HuH-7.5 (cell line): ENCODE data around the gene ZNF749.

Source experiments
- DNase-seq: peaks from one replicate; pipeline ENCODE4 v3.0.0; 2011; ENCODE audit warnings: low spot score

ZNF749 gene

GRCh38 chr19:57435062-57435978, at the start of gene ZNF749:
ZNF749 (plus strand) TSS chr19:57435325; CDS start chr19:57435579, 254 bp downstream.
- peak; percentile 89 for DNase-seq

DNA sequence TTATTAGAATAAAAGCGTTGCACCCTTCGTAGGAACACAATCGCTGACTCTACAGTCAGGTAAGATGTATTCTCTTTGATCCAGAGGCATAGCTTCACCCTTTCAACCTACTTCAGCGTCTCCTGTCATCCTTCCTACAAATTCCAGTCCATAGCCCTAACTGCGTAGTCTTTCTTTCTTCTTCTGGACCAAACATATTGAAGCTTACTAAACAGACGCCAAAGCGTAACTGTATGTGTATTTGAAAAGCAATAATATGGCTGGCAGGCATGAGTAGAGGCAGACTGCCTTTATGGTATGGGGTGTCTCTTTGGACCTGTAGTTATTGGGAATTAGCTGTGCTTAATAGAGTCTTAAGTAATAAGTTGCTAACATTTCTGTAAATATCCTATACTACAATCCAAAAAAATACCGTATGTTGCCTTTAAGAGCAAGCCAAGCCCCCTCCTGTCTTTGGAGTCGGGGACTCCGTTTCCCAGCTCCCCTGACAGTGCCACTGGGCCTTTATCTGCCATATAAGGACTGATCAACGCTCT, 45.9 kb upstream of the ZNF749 start:
- DNase-seq: no peak

DNA sequence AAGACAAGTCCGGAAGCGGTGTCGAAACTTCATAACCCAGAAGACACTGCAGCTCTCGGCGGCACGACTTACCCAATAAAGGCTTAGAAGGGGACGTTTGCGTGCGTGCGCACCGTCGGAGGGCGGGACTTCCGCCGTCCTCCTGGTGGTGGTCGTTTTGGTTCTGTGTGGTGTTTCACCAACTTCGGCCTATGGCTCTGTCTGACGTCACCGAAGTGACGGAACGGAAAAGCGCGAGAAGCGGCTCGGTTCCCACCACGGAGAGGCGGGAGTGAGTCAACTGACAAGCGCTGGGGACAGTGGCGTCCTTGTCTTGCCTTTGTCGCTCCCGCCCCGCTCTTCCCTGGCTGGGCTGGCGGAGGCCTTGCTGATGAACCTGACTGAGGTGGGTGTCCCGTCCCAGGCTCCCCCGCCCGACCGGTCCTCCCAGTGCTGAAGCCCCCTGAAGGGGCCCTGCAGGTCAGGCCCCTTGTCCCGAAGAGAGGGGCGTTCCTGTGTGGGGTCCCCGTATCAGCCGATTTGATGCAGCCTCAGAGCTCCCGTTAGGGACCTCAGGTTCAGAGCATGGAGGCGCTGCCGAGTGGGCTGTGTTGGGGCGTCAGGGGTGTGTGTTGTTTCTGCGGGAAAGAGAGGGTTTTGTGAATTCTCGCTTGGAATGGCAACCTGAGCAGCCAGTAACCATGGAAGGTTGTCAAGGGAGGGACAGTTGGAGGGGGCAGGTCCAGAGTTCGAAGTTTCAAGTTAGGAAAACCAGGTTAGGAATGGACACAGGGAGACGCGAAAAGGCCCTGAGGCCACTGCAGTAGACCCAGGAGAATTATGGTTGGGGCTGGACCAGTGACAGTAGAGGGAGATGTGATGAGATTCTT, 45.2 kb upstream of the ZNF749 start, which contains the start of gene ZNF548:
ZNF548 (plus strand) TSS at position 125 of the 869 bp plus-strand sequence; CDS start at position 371, 246 bp downstream.
- peak; percentile 81 for DNase-seq

DNA sequence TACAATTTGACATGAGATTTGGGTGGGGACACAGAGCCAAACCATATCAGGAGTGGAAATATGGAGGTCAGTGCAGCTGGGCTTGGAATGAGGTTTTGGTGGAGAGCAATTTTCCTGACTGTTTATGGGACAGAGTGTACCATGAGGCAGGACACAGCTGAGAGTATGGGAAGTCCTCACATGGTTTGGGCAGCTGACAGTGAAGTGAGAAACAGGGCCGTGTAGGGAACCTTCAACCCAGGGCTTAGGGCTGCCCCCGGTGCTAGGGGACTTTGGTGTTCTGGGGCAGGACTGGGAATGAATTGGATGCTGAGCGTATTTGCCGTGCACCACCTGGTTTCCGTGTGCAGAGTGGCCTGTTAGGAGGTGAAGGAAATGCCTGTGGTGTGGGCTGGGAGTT, 39.4 kb upstream of the ZNF749 start:
- DNase-seq: no peak

DNA sequence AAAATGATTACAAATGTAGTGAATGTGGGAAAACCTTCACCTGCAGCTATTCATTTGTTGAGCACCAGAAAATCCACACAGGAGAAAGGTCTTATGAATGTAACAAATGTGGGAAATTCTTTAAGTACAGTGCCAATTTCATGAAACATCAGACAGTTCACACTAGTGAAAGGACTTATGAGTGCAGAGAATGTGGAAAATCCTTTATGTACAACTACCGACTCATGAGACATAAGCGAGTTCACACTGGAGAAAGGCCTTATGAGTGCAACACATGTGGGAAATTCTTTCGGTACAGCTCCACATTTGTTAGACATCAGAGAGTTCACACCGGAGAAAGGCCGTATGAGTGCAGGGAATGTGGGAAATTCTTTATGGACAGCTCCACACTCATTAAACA, 36.3 kb upstream of the ZNF749 start:
- no peak for DNase-seq

DNA sequence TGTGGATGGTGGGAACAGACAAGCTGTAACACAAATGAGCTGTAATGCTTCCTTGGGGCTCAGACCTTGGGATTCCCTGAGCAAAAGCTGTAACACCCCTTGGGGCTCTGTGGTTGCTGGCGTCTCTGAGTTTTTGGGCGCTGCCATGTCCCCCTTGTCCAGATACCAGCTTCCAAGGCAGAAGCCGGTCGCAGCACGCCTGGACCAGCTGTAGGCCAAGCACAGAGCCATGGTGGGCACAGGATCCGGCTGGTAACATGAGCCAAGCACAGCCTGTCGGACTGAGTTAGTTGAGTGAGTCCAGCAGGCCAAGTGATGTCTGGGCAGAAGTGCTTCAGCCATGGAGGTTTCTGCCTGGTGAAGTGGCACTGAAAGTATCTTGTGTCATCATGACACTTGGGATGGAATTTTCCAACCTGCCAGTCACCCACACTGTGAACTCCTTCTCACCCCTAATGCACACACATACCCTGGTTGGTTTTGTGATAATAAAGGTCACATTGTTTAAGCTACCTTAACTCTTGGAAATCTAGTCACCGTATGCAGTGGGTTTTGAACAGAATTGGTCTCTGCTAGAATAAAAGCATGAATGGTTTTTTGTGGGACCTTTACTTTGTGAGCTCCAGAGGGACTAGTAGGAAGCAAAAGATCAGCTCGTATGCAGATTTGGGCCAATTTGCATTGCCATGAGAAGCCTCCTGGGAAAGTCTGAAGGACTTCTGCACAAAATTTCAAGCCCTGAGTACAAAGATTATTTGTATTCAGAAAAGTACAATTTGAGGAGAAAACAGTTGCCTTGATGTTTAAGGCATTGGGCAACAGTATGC, 31.2 kb upstream of the ZNF749 start:
- DNase-seq: no peak

DNA sequence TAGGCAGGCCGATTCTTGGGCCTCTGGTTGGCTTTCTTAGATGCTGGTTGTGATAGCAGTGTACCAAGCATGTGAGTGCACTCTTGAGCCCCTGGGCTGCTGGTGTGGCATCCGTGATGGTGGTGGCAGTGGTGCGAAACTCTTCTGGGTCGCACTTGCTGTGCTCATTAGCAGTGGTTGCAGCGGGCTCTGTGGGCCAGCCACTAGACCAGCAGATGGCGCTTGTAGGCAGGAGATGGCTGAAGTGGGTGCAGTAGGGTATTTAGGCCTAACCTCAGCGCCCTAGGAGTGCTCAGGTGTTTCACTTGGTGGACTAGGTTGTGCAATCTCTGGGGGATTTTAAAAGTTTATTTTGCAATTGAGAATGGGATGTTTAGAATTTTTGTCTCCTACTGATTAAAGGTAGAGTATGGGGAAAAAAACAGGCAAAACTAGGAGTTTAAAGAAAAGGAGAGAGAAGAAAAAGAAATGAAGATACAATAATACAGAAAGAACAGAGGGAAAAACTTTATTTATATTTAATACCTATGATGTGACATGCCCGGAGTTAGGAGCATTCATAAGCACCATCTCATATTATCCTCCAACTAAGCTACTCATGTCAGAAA, 28.5 kb upstream of the ZNF749 start:
- peak; percentile 51 for DNase-seq

DNA sequence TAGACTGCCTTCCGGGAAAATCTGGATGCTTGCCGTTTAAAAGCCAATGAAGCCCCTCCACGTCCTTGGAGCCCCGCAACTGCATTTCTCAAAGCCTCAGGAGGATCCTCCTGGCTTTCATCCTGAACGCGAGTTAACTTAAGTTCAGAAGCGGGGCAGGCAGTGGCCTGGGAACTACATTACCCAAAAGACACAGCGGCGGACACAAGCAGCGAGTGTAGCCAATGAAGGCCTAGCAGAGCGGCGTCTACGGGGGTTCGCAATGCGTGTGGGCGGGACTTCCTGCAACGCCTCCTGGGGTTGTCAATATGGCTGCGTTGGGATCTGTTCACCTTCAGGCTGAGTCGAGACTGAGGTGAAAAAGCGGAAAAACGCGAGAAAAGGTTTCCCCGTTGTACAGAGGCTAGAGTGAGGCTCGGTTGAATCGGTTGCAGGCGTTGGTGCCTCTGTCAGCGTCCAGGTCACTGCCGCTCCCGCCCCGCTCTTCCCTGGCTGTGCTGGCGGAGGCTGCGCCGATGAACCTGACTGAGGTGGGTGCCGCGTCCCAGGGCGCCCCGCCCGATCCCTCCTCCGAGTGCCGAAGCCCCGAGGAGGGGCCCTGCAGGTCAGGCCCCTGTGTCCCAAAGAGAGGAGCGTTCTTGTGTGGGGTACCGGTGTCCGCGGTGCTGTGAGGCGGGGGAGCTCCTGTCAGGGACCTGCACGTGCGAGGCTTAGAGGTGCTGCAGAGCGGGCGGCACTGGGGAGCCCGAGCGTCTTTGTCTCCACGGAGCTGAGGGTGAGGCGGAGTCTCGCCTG, 24.1 kb upstream of the ZNF749 start, which contains the start of gene ZNF17:
ZNF17 (plus strand) TSS at position 285 of the 795 bp plus-strand sequence. CDS start 2,455 bp downstream, outside the sequence.
- DNase-seq: peak; percentile 89

- DNase-seq: no peak
Observed at GRCh38 chr19:57419439-57419838, 15.7 kb upstream of the ZNF749 start.

- DNase-seq: no peak
Observed at GRCh38 chr19:57421037-57421436, 14.1 kb upstream of the ZNF749 start.

- no peak for DNase-seq
Observed at GRCh38 chr19:57434386-57435061, 601 bp upstream of the ZNF749 start.

GRCh38 chr19:57436417-57436816, 1.3 kb downstream of the ZNF749 start:
- no peak for DNase-seq

DNA sequence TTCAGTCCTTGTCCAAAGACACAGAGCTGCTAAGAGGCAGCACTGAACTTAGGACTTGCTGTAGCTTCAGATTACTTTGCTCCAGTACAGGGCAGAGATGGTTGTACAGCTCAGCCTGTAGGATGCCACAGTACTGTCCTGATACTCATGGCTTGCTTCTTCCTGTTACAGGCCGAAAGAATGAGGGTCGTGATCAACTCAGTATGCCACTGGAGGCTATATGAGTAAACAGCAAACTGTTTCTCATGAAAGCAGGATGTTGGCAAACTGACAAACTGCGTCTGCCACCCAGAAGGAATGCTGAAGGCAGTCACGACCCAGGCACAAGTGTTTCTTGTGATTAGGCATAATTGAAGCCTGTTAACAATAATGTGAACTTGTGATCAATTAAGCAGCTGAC, 2.8 kb downstream of the ZNF749 start:
- DNase-seq: no peak

DNA sequence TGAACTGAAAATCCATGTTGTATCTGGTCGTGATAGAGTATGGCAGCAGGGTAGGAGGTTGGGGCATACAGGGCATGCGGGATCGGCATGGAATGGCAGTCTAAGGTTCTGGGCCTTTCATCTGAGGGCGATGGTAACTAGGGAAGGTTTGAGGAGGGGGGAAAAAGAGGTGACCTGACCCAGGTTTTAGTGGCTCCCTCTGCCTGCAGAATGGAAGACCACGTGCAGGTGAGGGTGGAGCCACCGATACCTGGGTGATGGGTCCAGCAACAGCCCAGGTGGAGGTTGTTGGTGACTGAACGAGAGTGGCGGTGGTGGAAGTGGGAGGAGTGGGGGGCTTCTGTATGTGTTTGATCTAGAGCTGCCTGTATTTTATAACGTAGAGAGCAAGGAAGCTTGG, 3.8 kb downstream of the ZNF749 start:
- no peak for DNase-seq

GRCh38 chr19:57441979-57442752, 7.0 kb downstream of the ZNF749 start:
- DNase-seq: no peak

DNA sequence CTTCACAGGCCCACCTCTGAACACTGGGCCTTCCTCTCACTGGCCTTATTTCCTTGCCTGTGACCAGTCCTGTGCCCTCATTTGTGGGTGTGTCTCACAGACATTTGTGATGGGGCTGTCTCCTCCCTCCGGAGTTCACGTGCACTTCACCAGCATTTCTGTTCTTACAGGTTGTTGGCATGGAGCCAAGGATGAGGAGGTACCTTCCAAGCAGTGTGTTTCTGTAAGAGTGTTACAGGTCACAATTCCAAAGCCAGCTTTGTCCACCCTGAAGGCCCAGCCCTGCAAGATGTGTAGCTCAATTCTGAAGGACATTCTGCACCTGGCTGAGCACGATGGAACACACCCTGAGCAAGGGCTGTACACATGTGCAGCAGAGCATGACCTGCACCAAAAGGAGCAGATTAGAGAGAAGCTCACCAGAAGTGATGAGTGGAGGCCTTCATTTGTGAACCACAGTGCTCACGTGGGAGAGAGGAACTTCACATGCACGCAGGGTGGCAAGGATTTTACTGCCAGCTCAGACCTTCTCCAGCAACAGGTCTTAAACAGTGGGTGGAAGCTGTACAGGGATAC, 8.1 kb downstream of the ZNF749 start:
- DNase-seq: no peak

DNA sequence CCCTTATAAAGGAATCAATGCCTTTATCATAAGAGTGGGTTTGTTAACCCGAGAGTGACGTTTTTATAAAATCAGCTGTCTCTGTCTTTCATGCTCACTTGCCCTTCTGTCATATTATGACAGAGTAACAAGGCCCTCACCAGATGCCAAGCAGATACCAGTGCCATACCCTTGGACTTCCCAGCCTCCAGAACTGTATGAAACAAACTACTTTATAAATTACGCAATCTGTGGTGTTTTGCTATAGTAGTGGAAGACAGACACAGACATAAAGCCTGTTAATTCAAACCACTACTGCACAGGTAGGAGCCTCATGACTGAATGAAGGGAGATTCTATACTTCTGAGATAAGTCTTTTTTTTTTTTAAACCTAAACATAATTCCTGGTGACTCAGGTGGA, 17.2 kb downstream of the ZNF749 start:
- DNase-seq: no peak

GRCh38 chr19:57465680-57466381, 30.7 kb downstream of the ZNF749 start:
- no peak for DNase-seq
